OCI-LY1 (cell line): ENCODE data around the gene GSDMA.
"Not testable (repeated sequence)": the region's sequence is repeated elsewhere in the genome, so short reads cannot be mapped to it uniquely, and the experiment has no call there.

ENCODE experiments used
- H2AFZ ChIP-seq: fragments of 200-600 bp; sonication (generic), shearing (Covaris generic); 2 replicates; pipeline ENCODE4 v1.6.0; 2014; ENCODE audit warnings: antibody characterized with exemption, mild to moderate bottlenecking, low read length
- H3F3A ChIP-seq: fragments of 200-600 bp; sonication (generic), shearing (Covaris generic); 2 replicates; pipeline ENCODE4 v1.6.0; 2014; ENCODE audit warnings: mild to moderate bottlenecking, antibody characterized with exemption, low read length, moderate library complexity; ENCODE audit not compliant: insufficient read depth
- H3K27ac ChIP-seq: fragments of 200-600 bp; sonication (generic); 2 replicates; pipeline ENCODE4 v1.5.1; 2014; ENCODE audit warnings: low read length, mixed run types, mild to moderate bottlenecking, low read depth; ENCODE audit not compliant: poor library complexity, severe bottlenecking
- H3K27me3 ChIP-seq: fragments of 200-600 bp; sonication (generic); 2 replicates; pipeline ENCODE4 v1.6.0; 2014; ENCODE audit warnings: antibody characterized with exemption, mild to moderate bottlenecking, low read length, moderate library complexity; ENCODE audit not compliant: insufficient read depth
- H3K36me3 ChIP-seq: fragments of 200-600 bp; sonication (generic); 2 replicates; pipeline ENCODE4 v1.6.1; 2014; ENCODE audit warnings: mild to moderate bottlenecking, antibody characterized with exemption, low read length, moderate library complexity, mixed read lengths; ENCODE audit not compliant: insufficient read depth
- H3K4me1 ChIP-seq: fragments of 200-600 bp; sonication (generic); 2 replicates; pipeline ENCODE4 v1.5.1; 2014; ENCODE audit warnings: mild to moderate bottlenecking, low read length, moderate library complexity; ENCODE audit not compliant: insufficient read depth, severe bottlenecking
- H3K4me2 ChIP-seq: fragments of 200-600 bp; sonication (generic), shearing (Covaris generic); 2 replicates; pipeline ENCODE4 v1.6.1; 2014; ENCODE audit warnings: low read length
- H3K4me3 ChIP-seq: fragments of 200-600 bp; sonication (generic); 2 replicates; pipeline ENCODE4 v1.5.1; 2014; ENCODE audit warnings: low read length, low read depth, mild to moderate bottlenecking, mixed read lengths; ENCODE audit not compliant: poor library complexity, severe bottlenecking
- H3K79me2 ChIP-seq: fragments of 200-600 bp; shearing (Covaris generic); 2 replicates; pipeline ENCODE4 v1.6.1; 2016; ENCODE audit warnings: mixed run types, low read length, mixed read lengths; ENCODE audit not compliant: insufficient read depth
- H3K9ac ChIP-seq: fragments of 200-600 bp; sonication (generic), shearing (Covaris generic); 2 replicates; pipeline ENCODE4 v1.6.1; 2014; ENCODE audit warnings: mild to moderate bottlenecking, low read length, mixed read lengths
- H3K9me2 ChIP-seq: fragments of 200-600 bp; sonication (generic), shearing (Covaris generic); 2 replicates; pipeline ENCODE4 v1.6.1; 2014; ENCODE audit warnings: low read depth, mild to moderate bottlenecking, low read length, mixed read lengths
- H3K9me3 ChIP-seq: fragments of 200-600 bp; shearing (Covaris generic); 2 replicates; pipeline ENCODE4 v1.6.1; 2014; ENCODE audit warnings: low read length, mixed read lengths
- H4K20me1 ChIP-seq: fragments of 200-600 bp; sonication (generic), shearing (Covaris generic); 2 replicates; pipeline ENCODE4 v1.6.0; 2016; ENCODE audit warnings: mild to moderate bottlenecking, low read length; ENCODE audit not compliant: insufficient read depth
- CTCF ChIP-seq: fragments of 200-600 bp; sonication (generic), shearing (Covaris generic); IDR thresholded peaks from 2 replicates; pipeline ENCODE4 v1.5.1; 2017; ENCODE audit warnings: mild to moderate bottlenecking, antibody characterized with exemption, low read length, moderate library complexity, mixed read lengths
- EZH2 ChIP-seq: fragments of 200-600 bp; sonication (generic), shearing (Covaris generic); IDR thresholded peaks from 2 replicates; pipeline ENCODE4 v1.8.0; 2017; ENCODE audit warnings: borderline replicate concordance, mixed run types, mild to moderate bottlenecking, antibody characterized with exemption, low read length, moderate library complexity, mixed read lengths

GSDMA gene

GRCh38 chr17:39944393-39944711 is 18.5 kb upstream of the GSDMA start:
- Histone ChIP-seq H3K27me3 (no peaks in the 10 kb centered on the region), H3F3A (no peaks in the 10 kb centered on the region), H2AFZ (no peak overlapping the region), H3K4me2 (no peak overlapping the region), H3K36me3 (no peaks in the 10 kb centered on the region), H3K9me3 (no peaks in the 10 kb centered on the region), H3K9me2 (no peaks in the 10 kb centered on the region), H3K9ac (no peak overlapping the region), H3K4me1 (peaks cover 23% of the 10 kb centered on the region), H3K79me2 (no peaks in the 10 kb centered on the region), H3K27ac (no peak overlapping the region), H4K20me1 (no peaks in the 10 kb centered on the region), H3K4me3 (no peak overlapping the region)
- TF ChIP-seq CTCF, result no peak

- Histone ChIP-seq H3K79me2 (no peaks in the 10 kb centered on the region), H3F3A (no peaks in the 10 kb centered on the region), H3K4me2 (no peak overlapping the region), H4K20me1 (no peaks in the 10 kb centered on the region), H3K9ac (no peak overlapping the region), H3K27me3 (no peaks in the 10 kb centered on the region), H3K4me3 (no peak overlapping the region), H3K27ac (no peak overlapping the region), H2AFZ (no peak overlapping the region), H3K9me3 (no peaks in the 10 kb centered on the region), H3K36me3 (no peaks in the 10 kb centered on the region), H3K4me1 (peaks cover 13% of the 10 kb centered on the region), H3K9me2 (no peaks in the 10 kb centered on the region)
- TF ChIP-seq CTCF (no peak), EZH2 (no peak)
Observed at GRCh38 chr17:39946551-39947330, 16.1 kb upstream of the GSDMA start.

- not testable (repeated sequence) for H3K4me2 ChIP-seq, H3K27me3 ChIP-seq, H4K20me1 ChIP-seq, H3K9ac ChIP-seq, H3K79me2 ChIP-seq, H3K9me3 ChIP-seq, H3K4me3 ChIP-seq, H3K36me3 ChIP-seq, H3K9me2 ChIP-seq, H3F3A ChIP-seq, H3K27ac ChIP-seq
- Histone ChIP-seq H3K4me1 (peaks cover 20% of the 10 kb centered on the region), H2AFZ (peak overlapping the region; percentile 44)
Observed at GRCh38 chr17:39948489-39948828, 14.3 kb upstream of the GSDMA start.

- no peaks in the 10 kb centered on the region for H3K9me2 ChIP-seq
- TF ChIP-seq CTCF (no peak), EZH2 (no peak)
- H3K79me2 ChIP-seq, result no peaks in the 10 kb centered on the region
- no peaks in the 10 kb centered on the region for H3K9me3 ChIP-seq
- peaks cover 25% of the 10 kb centered on the region for H3K4me1 ChIP-seq
- H3K4me2 ChIP-seq, result peak overlapping the region; percentile 10; the same call in 1 of the 2 replicates
- no peaks in the 10 kb centered on the region for H4K20me1 ChIP-seq
- no peaks in the 10 kb centered on the region for H3K27me3 ChIP-seq
- H3K27ac ChIP-seq, result no peak overlapping the region
- no peaks in the 10 kb centered on the region for H3K36me3 ChIP-seq
- H3F3A ChIP-seq, result no peaks in the 10 kb centered on the region
- no peak overlapping the region for H3K4me3 ChIP-seq
- peak overlapping the region; percentile 44 for H2AFZ ChIP-seq
- no peak overlapping the region for H3K9ac ChIP-seq
Observed at GRCh38 chr17:39949028-39949427, 13.8 kb upstream of the GSDMA start.
